Naive thymus-derived CD4-positive, alpha-beta T cell (primary cell): ENCODE data around the gene AKR1B1. TPM values are rescaled to one million over a fixed set of nuclear protein-coding genes. Genes with fewer than 3 reads are reported as not detected.

ENCODE experiments used
- ATAC-seq: fragments of 150-1000 bp; cut with Tn5 transposase; 2 replicates; pipeline ENCODE4 v1.10.0; 2021; ENCODE audit warnings: mild to moderate bottlenecking, moderate library complexity
- CTCF ChIA-PET: fragments of 350-600 bp; sonication (Branson Sonifier 250); formaldehyde crosslinking; loops from one replicate; lab custom pipeline; 2021; ENCODE audit warnings: antibody characterized with exemption; lab: Charles Lee
- POLR2A ChIA-PET: fragments of 350-600 bp; sonication (Branson Sonifier 250); formaldehyde crosslinking; loops from one replicate; lab custom pipeline; 2021; ENCODE audit warnings: antibody characterized with exemption, inconsistent platforms; lab: Charles Lee
- DNase-seq, 9 donors: peaks; one replicate each; pipeline versions ENCODE4 v3.0.0 to v3.0.0-alpha.2; 2020 to 2022; ENCODE audit warnings: mixed read lengths in 1 of 9
- H3K27ac ChIP-seq: one replicate; pipeline ENCODE4 v1.7.0; 2013; ENCODE audit warnings: mild to moderate bottlenecking, low read depth, low read length, moderate library complexity
- H3K27me3 ChIP-seq, 2 donors: one replicate each; pipeline ENCODE4 v1.7.0; 2013; ENCODE audit warnings: low read length in 2 of 2, mild to moderate bottlenecking in 2 of 2, moderate library complexity in 2 of 2; ENCODE audit not compliant: control insufficient read depth in 2 of 2, insufficient read depth in 2 of 2
- H3K36me3 ChIP-seq, 3 experiments: 1 replicate in 2 of 3; 2 replicates in 1 of 3; pipeline ENCODE4 v1.7.0; 2013; ENCODE audit warnings: low read length in 3 of 3, mild to moderate bottlenecking in 3 of 3, moderate library complexity in 1 of 3; ENCODE audit not compliant: insufficient read depth in 3 of 3, control insufficient read depth in 2 of 3
- H3K4me1 ChIP-seq, 2 donors: one replicate each; pipeline ENCODE4 v1.7.0; 2013; ENCODE audit warnings: low read length in 2 of 2, mild to moderate bottlenecking in 2 of 2, moderate library complexity in 1 of 2; ENCODE audit not compliant: control insufficient read depth in 2 of 2, insufficient read depth in 2 of 2
- H3K4me3 ChIP-seq: 2 replicates; pipeline ENCODE4 v1.7.0; 2013; ENCODE audit warnings: mild to moderate bottlenecking, low read length
- H3K9me3 ChIP-seq, 3 experiments: 1 replicate in 2 of 3; 2 replicates in 1 of 3; pipeline ENCODE4 v1.7.0; 2013; ENCODE audit warnings: low read length in 3 of 3; ENCODE audit not compliant: control insufficient read depth in 2 of 3
- H3K27ac Mint-ChIP-seq, 9 donors: one replicate each; pipeline ENCODE4 v1.8.0; 2020 to 2022; ENCODE audit warnings: mixed read lengths in 9 of 9, mild to moderate bottlenecking in 8 of 9, moderate library complexity in 5 of 9, inconsistent platforms in 2 of 9
- H3K27me3 Mint-ChIP-seq, 5 donors: one replicate each; pipeline ENCODE4 v1.8.0; 2021 to 2022; ENCODE audit warnings: mixed read lengths in 5 of 5, mild to moderate bottlenecking in 1 of 5
- H3K36me3 Mint-ChIP-seq, 5 donors: one replicate each; pipeline ENCODE4 v1.8.0; 2020 to 2022; ENCODE audit warnings: mixed read lengths in 5 of 5, mild to moderate bottlenecking in 3 of 5, inconsistent platforms in 1 of 5
- H3K4me1 Mint-ChIP-seq, 7 donors: one replicate each; pipeline ENCODE4 v1.8.0; 2020 to 2022; ENCODE audit warnings: mixed read lengths in 7 of 7, mild to moderate bottlenecking in 3 of 7, inconsistent platforms in 1 of 7
- H3K4me3 Mint-ChIP-seq, 10 donors: one replicate each; pipeline ENCODE4 v1.8.0; 2020 to 2022; ENCODE audit warnings: mild to moderate bottlenecking in 10 of 10, mixed read lengths in 10 of 10, moderate library complexity in 6 of 10, inconsistent platforms in 2 of 10
- H3K9me3 Mint-ChIP-seq, 11 donors: one replicate each; pipeline ENCODE4 v1.8.0; 2020 to 2022; ENCODE audit warnings: mixed read lengths in 11 of 11, mild to moderate bottlenecking in 4 of 11, inconsistent platforms in 1 of 11, moderate library complexity in 1 of 11
- intact Hi-C, 2 donors: fragments of 100-400 bp; cut with micrococcal nuclease; formaldehyde crosslinking; loops; one replicate each; pipeline ENCODE4 v1.15.1; 2023
- polyA plus RNA-seq, 2 donors: library from polyadenylated mRNA; unstranded; fragments of 300-500 nt; fragmentation: Illumina TruSeq; gene quantifications; one replicate each; pipeline ENCODE4 v1.2.3, GENCODE V29; 2021
- total RNA-seq, 6 experiments: library from RNA in 5 of 6; stranded (reverse) in 5 of 6; gene quantifications; 1 replicate in 5 of 6; 2 replicates in 1 of 6; pipeline ENCODE4 v1.2.3 and lab custom pipeline; 2021 to 2026

Gene AKR1B1
- total and polyA plus RNA-seq, 7 experiments from 2014 or later = 62.2 to 206 (median 106) TPM

DNA sequence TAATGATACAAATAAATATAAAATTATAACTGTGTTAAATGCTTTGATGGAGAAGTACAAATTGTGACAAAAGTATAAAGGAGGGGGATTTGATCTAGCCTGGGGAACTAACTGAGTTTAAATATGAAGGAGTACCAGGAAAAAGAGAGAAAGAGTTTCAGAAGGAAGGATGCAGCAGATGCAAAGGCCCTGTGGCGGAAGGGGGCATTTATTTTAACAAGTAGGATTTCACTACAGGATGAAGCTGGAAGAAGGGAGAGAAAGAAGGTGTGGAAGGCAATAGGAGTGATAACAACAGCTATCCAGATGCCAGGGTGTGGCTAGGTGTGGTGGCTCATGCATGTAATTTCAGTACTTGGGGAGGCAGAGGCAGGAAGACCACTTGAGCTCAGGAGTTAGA, 55.8 kb downstream of the AKR1B1 start:
- no peaks in the 10 kb centered on the region for H3K4me1 ChIP-seq
- Mint-ChIP-seq H3K27ac (no peak overlapping the region), H3K27me3 (peaks cover 5 to 39% (median 30%) of the 10 kb centered on the region in 5 donors), H3K9me3 (no peaks in the 10 kb centered on the region), H3K36me3 (no peaks in the 10 kb centered on the region), H3K4me1 (no peaks in the 10 kb centered on the region), H3K4me3 (no peak overlapping the region)
- no peak for ATAC-seq
- H3K27ac ChIP-seq = no peak overlapping the region
- H3K36me3 ChIP-seq = no peaks in the 10 kb centered on the region
- ChIA-PET CTCF (no interaction called here), POLR2A (no interaction called here)
- H3K4me3 ChIP-seq = no peak overlapping the region
- no peaks in the 10 kb centered on the region for H3K9me3 ChIP-seq
- no peaks in the 10 kb centered on the region for H3K27me3 ChIP-seq
- no peak for DNase-seq
- intact Hi-C loops = no loop called here

DNA sequence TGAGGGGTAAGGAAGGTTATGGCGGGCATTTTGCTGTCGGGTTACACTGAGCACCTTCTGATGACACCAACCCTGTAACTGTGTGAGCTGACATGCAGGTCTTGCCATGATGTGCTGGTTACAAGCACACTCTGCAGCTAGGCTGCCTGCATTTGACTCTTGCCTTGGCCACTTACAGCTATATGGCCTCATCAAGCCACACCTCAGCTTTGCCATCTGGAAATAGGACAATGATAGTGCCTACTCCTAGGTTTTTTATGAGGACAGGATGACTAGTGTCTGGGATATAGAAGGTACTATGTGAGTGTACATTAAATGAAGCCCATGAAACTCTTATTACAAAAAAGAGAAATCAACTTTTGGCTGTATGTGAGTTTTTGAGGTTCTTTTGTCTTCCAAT, 58.0 kb downstream of the AKR1B1 start:
- Histone ChIP-seq H3K4me1 (no peaks in the 10 kb centered on the region), H3K27ac (no peak overlapping the region), H3K36me3 (no peaks in the 10 kb centered on the region), H3K4me3 (no peak overlapping the region), H3K9me3 (no peaks in the 10 kb centered on the region), H3K27me3 (no peaks in the 10 kb centered on the region)
- ChIA-PET CTCF (no interaction called here), POLR2A (no interaction called here)
- intact Hi-C loops = no loop called here
- no peaks in the 10 kb centered on the region for H3K9me3 Mint-ChIP-seq
- ATAC-seq (no peak), DNase-seq (no peak)
- H3K27me3 Mint-ChIP-seq = peaks cover 5 to 41% (median 33%) of the 10 kb centered on the region in 5 donors
- H3K36me3 Mint-ChIP-seq = no peaks in the 10 kb centered on the region
- H3K4me3 Mint-ChIP-seq = no peak overlapping the region
- no peak overlapping the region for H3K27ac Mint-ChIP-seq
- H3K4me1 Mint-ChIP-seq = no peaks in the 10 kb centered on the region

GRCh38 chr7:134396031-134396430, 62.9 kb downstream of the AKR1B1 start:
- ChIA-PET CTCF (no interaction called here), POLR2A (no interaction called here)
- Mint-ChIP-seq H3K9me3 (no peaks in the 10 kb centered on the region), H3K4me3 (no peak overlapping the region), H3K4me1 (no peaks in the 10 kb centered on the region), H3K27ac (no peak overlapping the region), H3K27me3 (peaks cover 0 to 29% (median 17%) of the 10 kb centered on the region in 5 donors), H3K36me3 (no peaks in the 10 kb centered on the region)
- Histone ChIP-seq H3K36me3 (no peaks in the 10 kb centered on the region), H3K27me3 (no peaks in the 10 kb centered on the region), H3K4me1 (no peaks in the 10 kb centered on the region), H3K4me3 (no peak overlapping the region), H3K27ac (no peak overlapping the region), H3K9me3 (no peaks in the 10 kb centered on the region)
- intact Hi-C loops = no loop called here
- ATAC-seq (no peak), DNase-seq (no peak)

- ATAC-seq = no peak
- no peaks in the 10 kb centered on the region for H3K36me3 Mint-ChIP-seq
- CTCF ChIA-PET = no interaction called here
Measured at GRCh38 chr7:134395604-134396003, 63.3 kb downstream of the AKR1B1 start.

GRCh38 chr7:134394056-134394455, 64.8 kb downstream of the AKR1B1 start:
- Histone ChIP-seq H3K27ac (no peak overlapping the region), H3K9me3 (no peaks in the 10 kb centered on the region), H3K4me1 (no peaks in the 10 kb centered on the region), H3K4me3 (no peak overlapping the region), H3K27me3 (no peaks in the 10 kb centered on the region), H3K36me3 (no peaks in the 10 kb centered on the region)
- POLR2A ChIA-PET = no interaction called here
- H3K4me3 Mint-ChIP-seq = no peak overlapping the region
- no peaks in the 10 kb centered on the region for H3K9me3 Mint-ChIP-seq
- DNase-seq (no peak), ATAC-seq (no peak)
- intact Hi-C loops = no loop called here
- H3K36me3 Mint-ChIP-seq = no peaks in the 10 kb centered on the region
- peaks cover 0 to 21% (median 12%) of the 10 kb centered on the region in 5 donors for H3K27me3 Mint-ChIP-seq
- H3K27ac Mint-ChIP-seq = no peak overlapping the region
- CTCF ChIA-PET = no interaction called here
- H3K4me1 Mint-ChIP-seq = no peaks in the 10 kb centered on the region

More at GRCh38 chr7:134395604-134396003, 63.3 kb downstream of the AKR1B1 start:
- H3K4me3 Mint-ChIP-seq = no peak overlapping the region
- Histone ChIP-seq H3K4me3 (no peak overlapping the region), H3K9me3 (no peaks in the 10 kb centered on the region), H3K27me3 (no peaks in the 10 kb centered on the region), H3K4me1 (no peaks in the 10 kb centered on the region), H3K27ac (no peak overlapping the region), H3K36me3 (no peaks in the 10 kb centered on the region)
- H3K9me3 Mint-ChIP-seq = no peaks in the 10 kb centered on the region
- POLR2A ChIA-PET = no interaction called here
- DNase-seq = no peak
- H3K27ac Mint-ChIP-seq = no peak overlapping the region
- H3K27me3 Mint-ChIP-seq = peaks cover 0 to 29% (median 14%) of the 10 kb centered on the region in 5 donors
- no peaks in the 10 kb centered on the region for H3K4me1 Mint-ChIP-seq
- intact Hi-C loops = no loop called here

Other genes starting within 250 kb of the AKR1B1 start
- gene SLC35B4, start 142.2 kb downstream of the AKR1B1 start, total RNA-seq = 10 to 100 TPM in 4 of 5 experiments, 1 to 10 TPM in 1; 9.8 to 19.2 (median 12.2) TPM
- gene SLC35B4, start 142.2 kb downstream of the AKR1B1 start, polyA plus RNA-seq = 10 to 100 TPM in 1 of 2 donors, 1 to 10 TPM in 1; 10.0 to 14.7 TPM
- not detected for gene AKR1B10, start 68.5 kb upstream of the AKR1B1 start, total RNA-seq
- not detected for gene AKR1B10, start 68.5 kb upstream of the AKR1B1 start, polyA plus RNA-seq
- gene AKR1B15, start 90.0 kb upstream of the AKR1B1 start, total RNA-seq = not detected
- not detected for gene AKR1B15, start 90.0 kb upstream of the AKR1B1 start, polyA plus RNA-seq
- gene BPGM, start 187.8 kb upstream of the AKR1B1 start, total RNA-seq = 10 to 100 TPM; 12.7 to 19.2 (median 14.2) TPM
- gene BPGM, start 187.8 kb upstream of the AKR1B1 start, polyA plus RNA-seq = 10 to 100 TPM; 28.9 to 33.9 TPM